Testis (tissue), 3 donors: ENCODE data around the gene MAMLD1. TPM values are rescaled to one million over a fixed set of nuclear protein-coding genes. Genes with fewer than 3 reads are reported as not detected.

Source experiments
- DNase-seq: peaks from one replicate; pipeline ENCODE4 v3.0.0-alpha.2; 2019
- H3K27ac ChIP-seq, 2 donors: fragments of 200-600 bp; sonication (generic); one replicate each; pipeline ENCODE4 v1.5.1; 2019
- H3K27me3 ChIP-seq: fragments of 200-600 bp; sonication (generic); one replicate; pipeline ENCODE4 v1.5.1; 2019
- H3K36me3 ChIP-seq: fragments of 200-600 bp; sonication (generic); one replicate; pipeline ENCODE4 v1.5.1; 2017; ENCODE audit warnings: low read depth; ENCODE audit errors: missing control alignments
- H3K4me1 ChIP-seq: fragments of 200-600 bp; sonication (generic); one replicate; pipeline ENCODE4 v1.5.1; 2019
- H3K4me3 ChIP-seq, 2 donors: fragments of 200-600 bp; sonication (generic); one replicate each; pipeline ENCODE4 v1.5.1; 2017 to 2019
- H3K9me3 ChIP-seq: fragments of 200-600 bp; sonication (generic); one replicate; pipeline ENCODE4 v1.5.1; 2017
- CTCF ChIP-seq, 3 experiments: fragments of 450-650 bp in 2 of 3; fragments of 200-600 bp in 1 of 3; sonication (generic) in 1 of 3; IDR thresholded peaks; one replicate each; pipeline ENCODE4 v1.5.1; 2016 to 2019; ENCODE audit warnings: antibody characterized with exemption in 3 of 3, mild to moderate bottlenecking in 2 of 3, moderate library complexity in 1 of 3
- POLR2A ChIP-seq: fragments of 450-650 bp; IDR thresholded peaks from one replicate; pipeline ENCODE4 v1.6.1; 2017; ENCODE audit warnings: antibody characterized with exemption, mild to moderate bottlenecking, moderate library complexity
- WGBS, 2 donors: methylation state at CpG; one replicate each; pipeline ENCODE4 v1.1.5; 2018; 5-methylcytosine and 5-hydroxymethylcytosine counted together
- intact Hi-C: fragments of 100-400 bp; cut with DNase I; formaldehyde crosslinking; loops from one replicate; pipeline ENCODE4 v1.15.1; 2023; ENCODE audit warnings: low total_unique reads
- polyA plus RNA-seq: library from polyadenylated mRNA; stranded (reverse); fragments of 350-450 nt; fragmentation: Illumina TruSeq; extraction: RNeasy Lipid Tissue Mini Kit (QIAGEN cat#74804); gene quantifications from one replicate; pipeline ENCODE4 v1.2.3, GENCODE V29; 2014; ENCODE audit warnings: low read depth, low replicate concordance; ENCODE audit not compliant: insufficient read depth
- total RNA-seq, 2 donors: library from RNA; depleted of rRNA; stranded (reverse); fragments of >200 nt; gene quantifications; one replicate each; pipeline ENCODE4 v1.2.3, GENCODE V29; 2016

The MAMLD1 gene
- total and polyA plus RNA-seq, 3 donors from 2014 or later, result 31.3 to 91.5 (median 70.6) TPM

GRCh38 chrX:150506486-150506885 lies 143.4 kb downstream of the MAMLD1 start:
- peak overlapping the region; percentile 72 to 77 for H3K27ac ChIP-seq
- intact Hi-C loops, result no loop called here
- no peaks in the 10 kb centered on the region for H3K9me3 ChIP-seq
- WGBS, 2 donors, result 29 to 68% methylated on average over 5 of the region's 6 CpGs
- no peaks in the 10 kb centered on the region for H3K36me3 ChIP-seq
- H3K4me3 ChIP-seq, result no peak overlapping the region
- TF ChIP-seq POLR2A, result no peak
- no peak for TF ChIP-seq CTCF (IDR thresholded peaks at IDR 0.05)
- peaks cover 53% of the 10 kb centered on the region for H3K4me1 ChIP-seq
- H3K27me3 ChIP-seq, result no peaks in the 10 kb centered on the region
- DNase-seq, result no peak

- TF ChIP-seq POLR2A (no peak), CTCF (IDR thresholded peaks at IDR 0.05) (no peak)
- intact Hi-C loops, result no loop called here
- no peaks in the 10 kb centered on the region for H3K9me3 ChIP-seq
- H3K36me3 ChIP-seq, result no peaks in the 10 kb centered on the region
- 20 to 34% methylated on average over 8 to 19 of the region's 19 CpGs for WGBS, 2 donors
- H3K27ac ChIP-seq, result peak overlapping the region; percentile 68 to 77
- peaks cover 53% of the 10 kb centered on the region for H3K4me1 ChIP-seq
- H3K27me3 ChIP-seq, result no peaks in the 10 kb centered on the region
- no peak for DNase-seq
- H3K4me3 ChIP-seq, result no peak overlapping the region
These were observed 144.2 kb downstream of the MAMLD1 start for GRCh38 chrX:150507251-150507856.

DNA sequence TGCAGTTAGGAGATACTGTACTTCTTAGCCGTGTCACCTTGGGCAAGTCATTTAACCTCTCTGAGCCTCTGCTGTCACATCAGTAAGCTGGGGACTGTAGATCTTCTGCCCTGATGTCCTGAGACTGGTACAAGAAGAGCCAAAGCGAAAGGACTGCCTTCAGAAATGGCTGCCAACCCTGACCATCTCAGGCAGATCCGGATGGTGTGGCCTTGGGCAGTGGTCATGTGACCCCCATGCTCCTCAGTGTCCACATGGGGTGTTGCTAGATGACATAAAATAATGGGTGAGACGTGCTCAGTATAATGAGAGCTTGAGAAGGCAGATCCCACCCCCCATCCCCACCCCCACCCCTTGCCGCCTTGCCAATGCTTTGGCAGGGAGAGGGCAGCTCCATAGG lies 144.9 kb downstream of the MAMLD1 start:
- no peak for DNase-seq
- no peak overlapping the region for H3K4me3 ChIP-seq
- no peaks in the 10 kb centered on the region for H3K27me3 ChIP-seq
- H3K4me1 ChIP-seq, result peaks cover 53% of the 10 kb centered on the region
- H3K27ac ChIP-seq, result peak overlapping the region; percentile 68 to 77
- intact Hi-C loops, result no loop called here
- no peak for TF ChIP-seq POLR2A
- no peaks in the 10 kb centered on the region for H3K9me3 ChIP-seq
- no peaks in the 10 kb centered on the region for H3K36me3 ChIP-seq
- WGBS, 2 donors, result 37% methylated on average over 5 of the region's 5 CpGs; no CpG with 5 or more reads in 1 of the 2 donors

DNA sequence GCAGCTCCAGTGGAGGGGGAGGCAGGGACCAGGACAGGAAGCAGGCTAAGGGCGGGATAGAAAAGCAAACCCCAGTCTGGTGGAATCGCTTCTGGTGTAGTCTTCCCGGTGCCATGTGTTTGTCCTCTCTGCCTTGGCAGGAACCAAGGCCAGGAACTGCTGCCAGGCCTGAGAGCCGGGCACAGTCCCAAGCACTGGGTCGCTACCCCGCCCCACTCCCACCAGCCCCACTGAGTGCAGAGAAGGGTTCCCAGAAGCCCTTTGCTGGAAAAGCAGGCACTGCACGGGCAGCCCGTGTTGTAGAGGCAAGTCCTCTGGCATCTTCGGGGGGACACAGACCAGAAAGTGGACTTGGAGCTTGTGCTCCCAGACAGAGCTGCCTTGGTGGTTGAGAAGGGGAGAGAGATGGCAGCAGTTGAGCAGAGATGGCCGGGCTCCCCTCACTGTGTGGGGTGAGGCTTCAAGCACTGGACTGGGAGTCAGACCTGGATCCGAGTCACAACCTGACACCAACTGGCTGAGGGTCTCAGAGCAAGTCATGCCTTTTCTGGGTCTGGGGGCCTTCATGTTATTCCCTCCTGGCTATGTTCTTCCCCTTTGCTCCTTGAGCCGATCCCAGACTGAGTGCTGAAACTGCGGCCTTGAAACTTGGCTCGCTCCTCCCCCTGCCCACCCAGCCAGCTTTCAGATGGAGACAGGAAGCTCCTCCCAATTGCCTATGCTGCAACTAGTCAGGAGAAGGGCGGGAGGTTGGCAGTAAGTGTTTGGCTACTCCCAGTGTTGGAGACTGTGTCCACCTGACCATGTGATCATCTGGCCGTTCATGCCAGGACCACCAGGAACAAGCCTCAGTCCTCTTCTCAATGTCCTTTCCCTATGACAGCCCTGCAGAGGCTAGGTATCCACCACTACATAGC lies 145.6 kb downstream of the MAMLD1 start:
- H3K27ac ChIP-seq, result peak overlapping the region; percentile 68 to 77
- TF ChIP-seq CTCF (IDR thresholded peaks at IDR 0.05) (no peak), POLR2A (peak; percentile 13)
- H3K4me1 ChIP-seq, result peaks cover 47% of the 10 kb centered on the region
- 19 to 80% methylated on average over 1 to 11 of the region's 16 CpGs for WGBS, 2 donors
- intact Hi-C loops, result no loop called here
- no peak overlapping the region for H3K4me3 ChIP-seq
- peak; percentile 82 for DNase-seq
- H3K27me3 ChIP-seq, result no peaks in the 10 kb centered on the region
- no peaks in the 10 kb centered on the region for H3K36me3 ChIP-seq
- H3K9me3 ChIP-seq, result no peaks in the 10 kb centered on the region

GRCh38 chrX:150509703-150510102 lies 146.6 kb downstream of the MAMLD1 start:
- DNase-seq, result no peak
- Histone ChIP-seq H3K36me3 (no peaks in the 10 kb centered on the region), H3K4me3 (no peak overlapping the region), H3K27me3 (no peaks in the 10 kb centered on the region), H3K9me3 (no peaks in the 10 kb centered on the region), H3K27ac (peak overlapping the region in 1 of 2 donors; percentile 77), H3K4me1 (peaks cover 41% of the 10 kb centered on the region)
- intact Hi-C loops, result loop anchor here (10.0 kb wide), 1 partner anchor 145 kb away; the partner anchor contains the start of gene MAMLD1
- TF ChIP-seq POLR2A (no peak), CTCF (IDR thresholded peaks at IDR 0.05) (no peak)
- WGBS, 2 donors, result 72 to 86% methylated on average over 4 to 5 of the region's 5 CpGs
